ENCODE results near the gene HTT. TPM values are rescaled to one million over a fixed set of nuclear protein-coding genes. Genes with fewer than 3 reads are reported as not detected.

Gene HTT
- total RNA-seq, 2 experiments from 2014 or later, result 80.1 to 127 TPM

- intact Hi-C loops (cut with DNase I, micrococcal nuclease), result loop anchor here in 1 of 2 experiments (1.0 kb wide), 1 partner anchor 409 kb away; the partner anchor contains the start of gene LRPAP1
- H3K4me3 Mint-ChIP-seq, result no peak overlapping the region
- H3K9me3 Mint-ChIP-seq (ENCODE audit: low read depth), result no peaks in the 10 kb centered on the region
- H3K27me3 Mint-ChIP-seq, result no peaks in the 10 kb centered on the region
- ChIA-PET POLR2A (no interaction called here), CTCF (interaction anchor here (1.3 to 2.4 kb wide), 4 partner anchors 15 to 26 kb away, joined by 3 to 8 read pairs (median 8); no protein-coding TSS in a partner anchor)
- peaks cover 24% of the 10 kb centered on the region for H3K4me1 Mint-ChIP-seq
- DNase-seq (no peak), ATAC-seq (no peak)
- peak overlapping the region; percentile 69 for H3K27ac Mint-ChIP-seq
- peaks cover 37% of the 10 kb centered on the region for H3K36me3 Mint-ChIP-seq (ENCODE audit: low read depth)
Measured at GRCh38 chr4:3123181-3123671, 48.7 kb downstream of the HTT start.

DNA sequence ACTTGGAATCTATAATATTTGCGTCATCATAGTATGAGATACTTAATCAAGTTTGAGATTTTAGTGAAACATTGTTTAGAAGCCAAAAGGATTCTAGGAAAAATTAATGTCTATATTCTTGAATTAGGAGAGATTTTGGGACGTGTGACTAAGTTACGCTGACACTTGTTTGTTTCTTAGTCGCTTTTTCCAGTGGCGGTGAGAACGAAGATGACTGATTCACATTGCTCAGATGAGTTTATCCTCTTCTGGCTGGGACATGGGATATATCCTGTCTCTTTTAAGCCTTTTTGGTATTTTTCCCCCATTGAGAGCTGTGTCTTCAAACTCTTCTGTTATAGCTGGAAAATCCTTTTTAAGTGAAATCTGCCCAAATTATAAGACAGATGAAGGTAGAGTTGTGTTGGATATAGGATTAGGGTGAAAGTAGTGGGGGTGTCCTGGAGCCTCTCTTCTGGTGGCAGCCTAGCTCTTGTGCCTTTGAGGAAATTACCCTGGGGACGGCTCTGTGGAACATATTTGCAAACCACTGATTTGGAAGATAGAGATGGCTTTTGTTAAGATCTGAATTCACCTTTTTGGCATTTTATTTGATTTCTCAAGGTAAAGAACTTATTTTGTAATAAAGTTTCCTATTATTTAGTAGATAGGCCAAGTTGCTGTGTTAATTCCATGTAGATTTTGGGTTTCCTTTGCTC is 49.7 kb downstream of the HTT start:
- DNase-seq, result peak; percentile 51
- peaks cover 24% of the 10 kb centered on the region for H3K4me1 Mint-ChIP-seq
- peak overlapping the region; percentile 47 for H3K27ac Mint-ChIP-seq
- no peak overlapping the region for H3K4me3 Mint-ChIP-seq
- intact Hi-C loops (cut with DNase I, micrococcal nuclease), result no loop called here
- no peaks in the 10 kb centered on the region for H3K9me3 Mint-ChIP-seq (ENCODE audit: low read depth)
- no peaks in the 10 kb centered on the region for H3K27me3 Mint-ChIP-seq
- ChIA-PET CTCF (interaction anchor here (0.7 to 2.4 kb wide), 5 partner anchors 12 to 592 kb away, joined by 3 to 8 read pairs (median 6); no protein-coding TSS in a partner anchor), POLR2A (no interaction called here)
- ATAC-seq, result peak; percentile 61
- H3K36me3 Mint-ChIP-seq (ENCODE audit: low read depth), result peaks cover 34% of the 10 kb centered on the region

DNA sequence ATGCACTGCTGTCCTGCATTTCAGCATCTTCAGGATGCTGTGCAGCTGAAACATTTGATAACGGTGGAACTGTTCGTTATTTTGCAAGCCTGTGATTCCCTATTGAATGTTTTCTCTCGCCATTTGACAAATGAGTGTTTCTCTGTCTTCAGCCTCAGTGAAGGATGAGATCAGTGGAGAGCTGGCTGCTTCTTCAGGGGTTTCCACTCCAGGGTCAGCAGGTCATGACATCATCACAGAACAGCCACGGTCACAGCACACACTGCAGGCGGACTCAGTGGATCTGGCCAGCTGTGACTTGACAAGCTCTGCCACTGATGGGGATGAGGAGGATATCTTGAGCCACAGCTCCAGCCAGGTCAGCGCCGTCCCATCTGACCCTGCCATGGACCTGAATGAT is 52.6 kb downstream of the HTT start:
- ChIA-PET CTCF (interaction anchor here (1.1 kb wide), 1 partner anchor 9 kb away, joined by 3 read pairs; no protein-coding TSS in a partner anchor), POLR2A (no interaction called here)
- no peak overlapping the region for H3K4me3 Mint-ChIP-seq
- H3K9me3 Mint-ChIP-seq (ENCODE audit: low read depth), result no peaks in the 10 kb centered on the region
- no peak for ATAC-seq
- no peaks in the 10 kb centered on the region for H3K27me3 Mint-ChIP-seq
- no peak overlapping the region for H3K27ac Mint-ChIP-seq
- H3K4me1 Mint-ChIP-seq, result peaks cover 21% of the 10 kb centered on the region
- intact Hi-C loops (cut with DNase I, micrococcal nuclease), result no loop called here
- H3K36me3 Mint-ChIP-seq (ENCODE audit: low read depth), result peaks cover 41% of the 10 kb centered on the region
- DNase-seq, result no peak

GRCh38 chr4:3128058-3128457 is 53.6 kb downstream of the HTT start:
- ATAC-seq (no peak), DNase-seq (no peak)
- intact Hi-C loops (cut with DNase I, micrococcal nuclease), result no loop called here
- POLR2A ChIA-PET, result interaction anchor here (0.7 kb wide), 1 partner anchor 65 kb away, joined by 3 read pairs; no protein-coding TSS in a partner anchor
- Mint-ChIP-seq H3K27ac (no peak overlapping the region), H3K9me3 (ENCODE audit: low read depth) (no peaks in the 10 kb centered on the region), H3K4me1 (peaks cover 13% of the 10 kb centered on the region), H3K27me3 (no peaks in the 10 kb centered on the region), H3K36me3 (ENCODE audit: low read depth) (peaks cover 42% of the 10 kb centered on the region), H3K4me3 (no peak overlapping the region)
- CTCF ChIA-PET, result interaction anchor here (1.1 kb wide), 1 partner anchor 8 kb away, joined by 3 read pairs; no protein-coding TSS in a partner anchor

DNA sequence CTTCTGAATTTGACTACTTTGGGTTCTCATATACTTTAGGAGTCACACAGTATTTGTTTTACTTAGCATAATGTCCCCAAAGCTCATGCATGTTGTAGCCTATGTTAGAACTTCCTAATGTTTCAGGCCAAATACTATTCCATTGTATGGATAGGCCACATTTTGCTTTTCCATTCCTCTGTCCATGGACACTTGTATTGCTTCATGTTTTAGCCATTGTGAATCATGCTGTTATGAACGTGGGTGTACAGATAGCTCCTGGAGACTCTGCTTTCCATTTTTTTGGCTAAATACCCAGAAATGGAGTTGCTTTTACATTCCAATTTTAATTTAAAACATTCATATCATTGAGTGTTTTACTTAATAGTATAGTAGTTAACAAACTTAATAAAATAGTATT is 54.5 kb downstream of the HTT start:
- Mint-ChIP-seq H3K36me3 (ENCODE audit: low read depth) (peaks cover 45% of the 10 kb centered on the region), H3K9me3 (ENCODE audit: low read depth) (no peaks in the 10 kb centered on the region), H3K27ac (no peak overlapping the region), H3K4me1 (peaks cover 6% of the 10 kb centered on the region), H3K4me3 (no peak overlapping the region), H3K27me3 (no peaks in the 10 kb centered on the region)
- intact Hi-C loops (cut with DNase I, micrococcal nuclease), result no loop called here
- DNase-seq, result no peak
- ChIA-PET CTCF (no interaction called here), POLR2A (no interaction called here)
- no peak for ATAC-seq

DNA sequence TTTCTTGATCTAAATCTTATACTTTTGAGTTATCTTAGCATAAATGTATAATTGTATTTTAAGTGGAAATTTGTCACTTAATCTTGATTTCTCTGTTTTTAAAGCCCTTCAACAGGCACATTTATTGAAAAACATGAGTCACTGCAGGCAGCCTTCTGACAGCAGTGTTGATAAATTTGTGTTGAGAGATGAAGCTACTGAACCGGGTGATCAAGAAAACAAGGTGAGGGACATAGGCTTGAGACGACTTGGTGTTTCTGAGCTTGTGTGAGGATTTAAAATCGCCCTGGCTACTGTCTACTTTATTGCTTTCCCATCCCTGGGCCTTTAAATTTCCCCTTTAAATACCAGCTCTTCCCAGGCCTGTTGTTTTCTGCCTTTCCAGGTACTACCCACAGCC is 55.7 kb downstream of the HTT start:
- intact Hi-C loops (cut with DNase I, micrococcal nuclease), result no loop called here
- CTCF ChIA-PET, result interaction anchor here (0.7 to 1.3 kb wide), 2 partner anchors 9 to 27 kb away, joined by 3 to 4 read pairs; no protein-coding TSS in a partner anchor
- Mint-ChIP-seq H3K27ac (no peak overlapping the region), H3K36me3 (ENCODE audit: low read depth) (peaks cover 45% of the 10 kb centered on the region), H3K4me1 (no peaks in the 10 kb centered on the region), H3K4me3 (no peak overlapping the region), H3K9me3 (ENCODE audit: low read depth) (no peaks in the 10 kb centered on the region), H3K27me3 (no peaks in the 10 kb centered on the region)
- ATAC-seq, result no peak
- POLR2A ChIA-PET, result interaction anchor here (0.6 kb wide), 1 partner anchor 248 kb away, joined by 5 read pairs; no protein-coding TSS in a partner anchor
- no peak for DNase-seq

- no peaks in the 10 kb centered on the region for H3K27me3 Mint-ChIP-seq
- POLR2A ChIA-PET, result no interaction called here
- no peak overlapping the region for H3K4me3 Mint-ChIP-seq
- no peaks in the 10 kb centered on the region for H3K9me3 Mint-ChIP-seq (ENCODE audit: low read depth)
- no peak overlapping the region for H3K27ac Mint-ChIP-seq
- CTCF ChIA-PET, result interaction anchor here (1.3 kb wide), 1 partner anchor 8 kb away, joined by 3 read pairs; no protein-coding TSS in a partner anchor
- no peaks in the 10 kb centered on the region for H3K4me1 Mint-ChIP-seq
- peaks cover 47% of the 10 kb centered on the region for H3K36me3 Mint-ChIP-seq (ENCODE audit: low read depth)
- DNase-seq (no peak), ATAC-seq (no peak)
- intact Hi-C loops (cut with DNase I, micrococcal nuclease), result no loop called here
Measured at GRCh38 chr4:3130826-3131225, 56.3 kb downstream of the HTT start.

DNA sequence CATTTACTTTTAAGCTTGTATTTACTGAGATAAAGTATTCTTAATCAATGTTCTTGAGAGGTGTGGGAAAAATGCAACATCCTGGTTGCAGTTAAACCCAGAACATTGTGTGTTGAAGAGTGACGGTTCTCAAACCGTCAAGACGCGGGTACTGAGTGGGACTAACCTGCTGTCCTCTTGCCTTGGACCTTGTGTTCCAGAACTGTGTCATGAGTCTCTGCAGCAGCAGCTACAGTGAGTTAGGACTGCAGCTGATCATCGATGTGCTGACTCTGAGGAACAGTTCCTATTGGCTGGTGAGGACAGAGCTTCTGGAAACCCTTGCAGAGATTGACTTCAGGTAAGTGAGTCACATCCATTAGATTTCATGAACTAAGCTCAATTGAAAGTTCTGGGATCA is 59.7 kb downstream of the HTT start:
- no peaks in the 10 kb centered on the region for H3K4me1 Mint-ChIP-seq
- intact Hi-C loops (cut with DNase I, micrococcal nuclease), result no loop called here
- H3K4me3 Mint-ChIP-seq, result no peak overlapping the region
- DNase-seq (no peak), ATAC-seq (no peak)
- no peaks in the 10 kb centered on the region for H3K27me3 Mint-ChIP-seq
- peaks cover 43% of the 10 kb centered on the region for H3K36me3 Mint-ChIP-seq (ENCODE audit: low read depth)
- H3K9me3 Mint-ChIP-seq (ENCODE audit: low read depth), result no peaks in the 10 kb centered on the region
- POLR2A ChIA-PET, result no interaction called here
- CTCF ChIA-PET, result interaction anchor here (1.1 to 2.6 kb wide), 7 partner anchors 12 to 156 kb away, joined by 3 to 18 read pairs (median 4); no protein-coding TSS in a partner anchor
- no peak overlapping the region for H3K27ac Mint-ChIP-seq

GRCh38 chr4:3135155-3136011 is 60.9 kb downstream of the HTT start:
- Mint-ChIP-seq H3K27ac (no peak overlapping the region), H3K9me3 (ENCODE audit: low read depth) (no peaks in the 10 kb centered on the region), H3K27me3 (no peaks in the 10 kb centered on the region), H3K4me3 (no peak overlapping the region), H3K4me1 (no peaks in the 10 kb centered on the region), H3K36me3 (ENCODE audit: low read depth) (peaks cover 50% of the 10 kb centered on the region)
- POLR2A ChIA-PET, result no interaction called here
- intact Hi-C loops (cut with DNase I, micrococcal nuclease), result loop anchor here (1.0 kb wide), 2 partner anchors 29 to 88 kb away; no protein-coding TSS in a partner anchor
- CTCF ChIA-PET, result interaction anchor here (1.1 to 2.6 kb wide), 7 partner anchors 8 to 157 kb away, joined by 3 to 18 read pairs (median 4); no protein-coding TSS in a partner anchor
- DNase-seq (no peak), ATAC-seq (no peak)

DNA sequence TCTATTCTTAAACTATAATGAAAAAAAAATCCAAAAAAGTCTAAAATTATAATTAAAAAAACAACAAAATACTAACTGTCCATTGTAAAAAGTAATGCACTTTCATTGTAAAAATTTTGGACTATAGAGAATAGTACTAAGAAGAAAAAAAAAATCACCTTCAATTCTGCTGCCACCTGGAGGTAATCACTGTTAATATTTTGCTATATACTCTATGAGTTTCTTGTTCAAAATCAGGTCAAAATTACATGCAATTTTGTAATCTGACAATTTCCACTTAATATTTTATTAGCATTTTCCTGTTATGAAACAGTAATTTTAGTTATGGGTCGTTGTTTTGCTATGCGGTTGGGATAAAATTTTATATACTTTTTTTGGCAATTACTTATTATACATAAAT is 62.0 kb downstream of the HTT start:
- Mint-ChIP-seq H3K9me3 (ENCODE audit: low read depth) (no peaks in the 10 kb centered on the region), H3K27ac (no peak overlapping the region), H3K36me3 (ENCODE audit: low read depth) (peaks cover 44% of the 10 kb centered on the region), H3K4me3 (no peak overlapping the region), H3K4me1 (no peaks in the 10 kb centered on the region), H3K27me3 (no peaks in the 10 kb centered on the region)
- DNase-seq (no peak), ATAC-seq (no peak)
- intact Hi-C loops (cut with DNase I, micrococcal nuclease), result loop anchor here (1.0 kb wide), 2 partner anchors 30 to 89 kb away; no protein-coding TSS in a partner anchor
- CTCF ChIA-PET, result interaction anchor here (1.1 to 1.9 kb wide), 2 partner anchors 9 to 12 kb away, joined by 3 to 6 read pairs; no protein-coding TSS in a partner anchor
- POLR2A ChIA-PET, result no interaction called here

DNA sequence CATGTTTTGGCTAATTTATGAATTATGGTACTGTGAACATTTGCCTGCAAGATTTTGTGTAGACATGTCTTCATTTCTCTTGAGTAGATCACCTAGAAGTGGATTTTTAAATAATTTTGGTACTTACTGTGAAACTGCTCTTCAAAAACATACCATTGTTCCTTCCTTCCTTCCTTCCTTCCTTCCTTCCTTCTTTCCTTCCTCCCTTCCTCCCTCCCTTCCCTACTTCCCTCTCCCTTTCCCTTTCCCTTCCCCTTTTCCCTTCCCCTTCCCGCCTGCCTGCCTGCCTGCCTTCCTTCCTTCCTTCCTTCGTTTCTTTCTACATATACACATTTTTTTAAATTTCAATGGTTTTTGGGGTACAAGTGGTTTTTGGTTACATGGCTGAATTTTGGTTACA is 63.4 kb downstream of the HTT start:
- no peaks in the 10 kb centered on the region for H3K9me3 Mint-ChIP-seq (ENCODE audit: low read depth)
- H3K4me3 Mint-ChIP-seq, result no peak overlapping the region
- intact Hi-C loops (cut with DNase I, micrococcal nuclease), result no loop called here
- ATAC-seq, result no peak
- DNase-seq, result no peak
- H3K36me3 Mint-ChIP-seq (ENCODE audit: low read depth), result peaks cover 37% of the 10 kb centered on the region
- H3K27ac Mint-ChIP-seq, result no peak overlapping the region
- H3K27me3 Mint-ChIP-seq, result no peaks in the 10 kb centered on the region
- POLR2A ChIA-PET, result no interaction called here
- no peaks in the 10 kb centered on the region for H3K4me1 Mint-ChIP-seq
- CTCF ChIA-PET, result no interaction called here
